Mononuclear cell (primary cell): ENCODE results near the gene AP4S1. TPM values are rescaled to one million over a fixed set of nuclear protein-coding genes. Genes with fewer than 3 reads are reported as not detected.
"Not testable (repeated sequence)": the region's sequence is repeated elsewhere in the genome, so short reads cannot be mapped to it uniquely, and the experiment has no call there.

Experiments used
- H3K27me3 ChIP-seq: 2 replicates; pipeline ENCODE4 v1.6.0; 2011; ENCODE audit warnings: low read length, control low read depth; ENCODE audit not compliant: insufficient read depth
- H3K4me1 ChIP-seq: 2 replicates; pipeline ENCODE4 v1.5.1; 2011; ENCODE audit warnings: mild to moderate bottlenecking, low read length, control low read depth; ENCODE audit not compliant: insufficient read depth
- H3K4me3 ChIP-seq: 2 replicates; pipeline ENCODE4 v1.5.1; 2011; ENCODE audit warnings: mild to moderate bottlenecking, low read length, moderate library complexity
- H3K9me3 ChIP-seq: 2 replicates; pipeline ENCODE4 v1.5.1; 2011; ENCODE audit warnings: low read depth, mild to moderate bottlenecking, control low read depth, low read length
- total RNA-seq: library from RNA; depleted of rRNA; stranded (reverse); fragments of >200 nt; gene quantifications from one replicate; pipeline ENCODE4 v1.2.3, GENCODE V29; 2012

Gene AP4S1, protein sequence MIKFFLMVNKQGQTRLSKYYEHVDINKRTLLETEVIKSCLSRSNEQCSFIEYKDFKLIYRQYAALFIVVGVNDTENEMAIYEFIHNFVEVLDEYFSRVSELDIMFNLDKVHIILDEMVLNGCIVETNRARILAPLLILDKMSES
- 13.0 TPM for total RNA-seq

DNA sequence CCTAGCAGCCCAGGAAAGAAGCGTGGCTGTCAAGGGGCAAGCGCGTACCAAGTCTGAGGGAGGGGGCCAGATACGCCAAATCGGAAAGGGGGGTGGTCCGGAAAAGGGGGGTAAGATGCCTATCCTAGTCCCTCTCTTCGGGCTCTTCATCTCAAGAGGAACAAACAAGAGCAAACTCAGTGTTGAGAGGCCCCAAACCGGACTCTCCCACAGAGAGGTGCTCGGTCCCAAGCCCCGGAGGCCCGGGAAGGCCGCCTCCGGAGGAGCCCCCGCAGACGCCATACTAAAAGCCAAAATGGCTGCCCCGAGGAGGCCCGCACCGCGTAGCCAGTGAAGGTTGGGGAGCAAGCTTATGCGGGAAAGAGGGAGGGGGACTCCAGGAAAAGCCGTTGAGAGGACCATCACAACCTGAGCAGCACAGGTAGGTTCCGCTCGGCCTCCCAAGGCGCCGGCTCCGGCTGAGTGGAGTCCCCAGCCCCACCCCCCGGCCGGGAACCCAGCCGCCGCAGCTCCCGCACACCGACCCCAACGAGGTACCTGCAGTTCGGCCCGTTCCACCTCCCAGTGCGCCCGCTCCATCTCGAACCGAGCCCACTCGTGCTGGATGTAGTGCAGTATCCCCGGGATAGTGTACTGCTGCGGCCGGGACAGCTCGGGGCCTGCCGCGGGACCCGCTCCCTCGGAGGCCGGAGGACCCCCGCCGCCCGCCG, at the start of gene AP4S1:
Gene AP4S1 (plus strand): TSS at position 283 of the 710 bp plus-strand sequence. CDS start 40,548 bp downstream, outside the sequence.
- Histone ChIP-seq H3K4me3 (peak within 1 kb of the TSS; percentile 99), H3K9me3 (no peaks in the 10 kb centered on the region), H3K27me3 (no peaks in the 10 kb centered on the region), H3K4me1 (peaks cover 18% of the 10 kb centered on the region)

DNA sequence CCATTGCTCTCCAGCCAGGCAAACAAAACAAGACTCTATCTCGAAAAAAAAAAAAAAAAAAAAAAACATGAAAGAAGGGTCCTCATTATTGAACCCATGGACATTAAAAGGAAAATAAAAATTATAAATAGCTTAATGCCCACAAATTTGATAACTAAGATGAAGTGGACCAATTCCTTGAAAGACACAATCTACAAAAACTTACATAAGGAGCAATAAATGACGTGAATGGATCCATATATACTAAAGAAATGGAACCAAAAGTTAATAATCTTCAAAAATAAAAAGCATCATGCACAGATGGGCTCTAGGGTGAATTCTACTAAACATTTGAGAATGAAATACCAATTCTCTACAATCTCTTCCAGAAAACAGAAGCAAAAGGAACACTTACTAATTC, 47.7 kb upstream of the AP4S1 start:
- Histone ChIP-seq H3K9me3 (no peaks in the 10 kb centered on the region), H3K4me3 (no peak overlapping the region), H3K4me1 (peaks cover 3% of the 10 kb centered on the region), H3K27me3 (no peaks in the 10 kb centered on the region)

DNA sequence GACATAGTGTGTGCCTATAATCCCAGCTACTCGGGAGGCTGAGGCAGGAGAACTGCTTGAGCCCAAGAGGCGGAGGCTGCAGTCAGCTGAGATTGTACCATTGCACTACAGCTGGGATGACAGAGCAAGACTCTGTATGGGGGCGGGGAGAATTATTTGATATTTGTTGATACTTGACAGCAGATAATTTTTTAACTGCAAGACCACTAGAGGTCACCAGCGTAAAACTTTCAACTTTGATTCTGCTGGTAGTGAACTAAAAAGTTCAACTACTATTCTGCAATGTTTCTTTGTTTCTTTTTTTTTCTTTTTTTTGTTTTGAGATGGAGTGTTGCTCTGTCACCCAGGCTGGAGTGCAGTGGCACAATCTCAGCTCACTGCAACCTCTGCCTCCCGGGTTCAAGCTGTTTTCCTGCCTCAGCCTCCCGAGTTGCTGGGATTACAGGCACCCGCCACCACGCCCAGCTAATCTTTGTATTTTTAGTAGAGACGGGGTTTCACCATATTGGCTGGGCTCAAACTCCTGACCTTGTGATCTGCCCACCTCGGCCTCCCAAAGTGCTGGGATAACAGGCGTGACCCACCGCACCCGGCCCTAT, 45.2 kb upstream of the AP4S1 start:
- not testable (repeated sequence) for H3K27me3 ChIP-seq, H3K4me1 ChIP-seq, H3K9me3 ChIP-seq

DNA sequence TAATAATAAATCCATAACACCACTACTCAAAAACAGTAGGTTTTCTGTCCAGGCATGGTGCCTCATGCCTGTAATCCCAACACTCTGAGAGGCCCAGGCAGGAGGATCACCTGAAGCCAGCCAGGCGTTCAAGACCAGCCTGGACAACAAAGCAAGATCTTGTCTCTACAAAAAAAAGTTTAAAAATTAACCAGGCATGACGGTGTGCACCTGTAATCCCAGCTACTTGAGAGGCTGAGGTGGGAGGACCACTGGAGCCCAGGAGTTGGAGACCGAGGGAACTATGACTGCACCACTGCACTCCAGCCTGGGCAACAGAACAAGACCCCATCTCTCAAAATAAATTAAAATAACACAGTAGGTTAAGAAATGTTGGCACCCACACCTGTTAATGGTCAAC, 44.5 kb upstream of the AP4S1 start:
- H3K4me3 ChIP-seq: no peak overlapping the region
- H3K4me1 ChIP-seq: peaks cover 6% of the 10 kb centered on the region
- no peaks in the 10 kb centered on the region for H3K9me3 ChIP-seq
- H3K27me3 ChIP-seq: no peaks in the 10 kb centered on the region

More for the DNA sequence above, 45.2 kb upstream of the AP4S1 start:
- not testable (repeated sequence) for H3K4me3 ChIP-seq

DNA sequence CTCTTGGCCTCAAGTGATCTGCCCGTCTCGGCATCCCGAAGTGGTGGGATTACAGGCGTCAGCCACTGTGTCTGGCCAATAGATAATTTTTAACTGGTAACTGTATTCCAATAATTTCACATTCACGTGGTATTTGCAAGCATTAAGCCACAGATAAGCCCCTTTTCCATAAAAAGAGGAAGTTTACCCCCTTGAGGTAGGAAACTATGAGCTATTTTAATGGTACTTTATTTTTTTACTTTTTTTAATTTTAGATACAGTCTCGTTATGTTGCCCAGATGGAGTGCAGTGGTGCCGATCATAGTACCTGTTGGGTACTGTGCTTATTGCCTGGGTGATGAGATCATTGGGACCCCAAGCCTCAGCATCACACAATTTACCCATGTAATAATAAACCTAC, 42.9 kb upstream of the AP4S1 start:
- Histone ChIP-seq H3K9me3 (no peaks in the 10 kb centered on the region), H3K4me3 (no peak overlapping the region), H3K4me1 (peaks cover 6% of the 10 kb centered on the region), H3K27me3 (no peaks in the 10 kb centered on the region)

DNA sequence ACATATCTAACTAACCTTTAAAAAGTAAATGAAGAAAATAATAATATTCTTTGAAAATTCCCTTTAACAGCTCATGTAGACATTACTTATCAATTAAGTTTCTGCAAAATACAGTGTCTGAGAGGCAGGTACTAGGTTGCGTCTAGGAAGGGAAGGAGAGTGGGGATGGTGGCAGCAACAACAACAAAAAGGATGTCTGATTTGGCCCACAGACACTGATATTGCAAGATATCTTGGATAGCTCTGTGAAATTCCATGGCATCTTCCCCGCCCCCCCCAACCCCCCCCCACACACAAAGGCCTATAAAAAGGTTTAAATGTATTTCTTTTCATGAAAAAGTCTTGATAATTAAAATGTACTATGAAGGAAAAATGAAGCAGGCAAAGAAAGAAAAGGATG, 41.6 kb upstream of the AP4S1 start:
- no peak overlapping the region for H3K4me3 ChIP-seq
- peaks cover 6% of the 10 kb centered on the region for H3K4me1 ChIP-seq
- no peaks in the 10 kb centered on the region for H3K9me3 ChIP-seq
- H3K27me3 ChIP-seq: no peaks in the 10 kb centered on the region

DNA sequence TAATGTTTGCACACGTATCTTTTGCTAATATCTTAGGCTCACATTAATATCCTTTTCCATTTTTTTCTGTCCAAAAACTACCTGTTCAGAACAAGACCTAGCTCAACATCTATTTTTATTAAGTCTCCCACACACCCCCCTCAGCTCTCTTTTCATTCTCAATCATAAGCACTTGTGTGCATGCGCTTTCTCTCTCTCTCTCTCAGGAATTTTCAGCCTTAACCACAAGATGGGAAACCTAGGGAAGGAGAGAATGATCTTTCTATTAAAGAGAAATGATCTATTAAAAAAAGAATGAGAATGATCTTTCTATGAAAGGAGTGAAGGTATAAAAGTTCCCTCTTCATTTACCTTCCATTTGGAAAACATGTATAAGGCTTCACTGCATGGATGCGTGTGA, 39.7 kb upstream of the AP4S1 start:
- Histone ChIP-seq H3K9me3 (no peaks in the 10 kb centered on the region), H3K4me1 (peaks cover 6% of the 10 kb centered on the region), H3K4me3 (no peak overlapping the region), H3K27me3 (no peaks in the 10 kb centered on the region)

DNA sequence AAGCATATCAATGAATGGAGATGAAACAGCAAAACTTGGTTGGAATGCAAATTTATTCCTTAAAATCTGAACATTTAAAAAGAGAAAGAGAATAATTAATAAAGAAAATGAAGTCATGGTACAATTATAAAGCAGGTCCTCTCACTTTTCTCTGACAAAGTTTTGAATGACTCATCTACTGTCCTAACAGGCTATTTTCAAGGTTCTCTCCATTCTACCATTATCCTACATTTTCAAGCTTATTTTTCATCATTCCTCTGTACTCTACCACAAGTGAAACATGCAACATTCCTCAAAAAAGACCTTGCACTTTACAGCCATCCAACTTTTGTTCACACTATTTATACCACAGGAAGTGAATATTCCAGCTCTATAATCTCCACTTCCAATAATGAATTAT, 36.9 kb upstream of the AP4S1 start:
- Histone ChIP-seq H3K4me3 (no peak overlapping the region), H3K9me3 (no peaks in the 10 kb centered on the region), H3K4me1 (peaks cover 15% of the 10 kb centered on the region), H3K27me3 (no peaks in the 10 kb centered on the region)

DNA sequence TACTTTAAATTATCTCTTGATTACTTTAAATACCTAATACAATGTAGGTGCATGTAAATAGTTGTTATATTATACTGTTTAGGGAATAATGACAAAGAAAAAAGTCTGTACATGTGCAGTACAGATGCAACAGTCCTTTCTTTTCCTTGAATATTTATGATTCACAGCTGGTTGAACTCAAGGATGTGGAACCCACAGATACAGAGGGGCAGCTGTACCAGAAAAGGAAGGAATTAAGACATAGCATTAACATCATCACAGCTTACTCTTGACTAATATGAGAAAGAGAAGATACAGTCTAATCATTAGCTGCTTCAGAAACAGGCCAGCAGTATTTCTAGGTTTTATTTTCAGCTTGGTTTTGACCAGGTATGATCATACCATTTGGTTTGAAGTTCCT, 34.7 kb upstream of the AP4S1 start:
- H3K27me3 ChIP-seq: no peaks in the 10 kb centered on the region
- no peaks in the 10 kb centered on the region for H3K9me3 ChIP-seq
- H3K4me3 ChIP-seq: no peak overlapping the region
- H3K4me1 ChIP-seq: peaks cover 20% of the 10 kb centered on the region

DNA sequence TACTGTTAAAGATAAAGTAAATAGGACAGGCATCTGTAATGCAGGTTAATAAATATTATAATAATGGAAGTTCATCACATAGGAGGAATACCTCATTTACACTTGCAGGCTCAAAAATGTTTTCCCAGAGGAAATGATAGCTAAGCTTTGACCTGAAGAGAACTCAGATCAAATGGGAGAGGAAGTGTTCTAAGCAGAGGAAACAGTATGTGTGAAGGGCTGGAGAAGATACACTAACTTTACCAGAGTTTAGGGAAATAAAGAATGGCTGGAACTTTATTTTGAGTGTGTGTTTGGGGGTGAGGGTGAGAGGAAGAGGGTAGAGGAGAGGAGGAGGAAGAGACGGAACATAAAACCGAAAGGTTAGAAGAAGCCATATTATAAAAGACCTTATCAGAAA, 34.0 kb upstream of the AP4S1 start:
- H3K4me1 ChIP-seq: peaks cover 27% of the 10 kb centered on the region
- no peak overlapping the region for H3K4me3 ChIP-seq
- H3K9me3 ChIP-seq: no peaks in the 10 kb centered on the region

DNA sequence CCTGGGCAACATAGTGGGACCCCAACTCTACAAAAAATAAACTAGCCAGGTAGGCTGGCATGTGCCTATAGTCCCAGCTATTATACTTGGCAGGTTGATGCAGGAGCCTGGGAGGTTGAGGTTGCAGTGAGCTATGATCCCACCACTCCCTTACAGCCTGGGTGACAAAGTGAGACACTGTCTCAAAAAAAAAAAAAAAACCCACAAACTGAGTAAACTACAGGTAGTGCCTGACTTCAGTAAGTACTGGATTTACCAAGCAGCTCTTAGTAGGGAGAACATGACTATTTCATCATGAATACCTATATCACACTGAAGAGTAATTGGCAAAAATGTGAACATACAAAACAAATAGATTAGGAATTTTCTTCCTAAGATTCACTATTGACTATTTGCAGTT, 32.4 kb upstream of the AP4S1 start:
- Histone ChIP-seq H3K4me3 (no peak overlapping the region), H3K4me1 (peaks cover 28% of the 10 kb centered on the region), H3K27me3 (no peaks in the 10 kb centered on the region), H3K9me3 (no peaks in the 10 kb centered on the region)

More for the DNA sequence above, 34.0 kb upstream of the AP4S1 start:
- no peaks in the 10 kb centered on the region for H3K27me3 ChIP-seq

DNA sequence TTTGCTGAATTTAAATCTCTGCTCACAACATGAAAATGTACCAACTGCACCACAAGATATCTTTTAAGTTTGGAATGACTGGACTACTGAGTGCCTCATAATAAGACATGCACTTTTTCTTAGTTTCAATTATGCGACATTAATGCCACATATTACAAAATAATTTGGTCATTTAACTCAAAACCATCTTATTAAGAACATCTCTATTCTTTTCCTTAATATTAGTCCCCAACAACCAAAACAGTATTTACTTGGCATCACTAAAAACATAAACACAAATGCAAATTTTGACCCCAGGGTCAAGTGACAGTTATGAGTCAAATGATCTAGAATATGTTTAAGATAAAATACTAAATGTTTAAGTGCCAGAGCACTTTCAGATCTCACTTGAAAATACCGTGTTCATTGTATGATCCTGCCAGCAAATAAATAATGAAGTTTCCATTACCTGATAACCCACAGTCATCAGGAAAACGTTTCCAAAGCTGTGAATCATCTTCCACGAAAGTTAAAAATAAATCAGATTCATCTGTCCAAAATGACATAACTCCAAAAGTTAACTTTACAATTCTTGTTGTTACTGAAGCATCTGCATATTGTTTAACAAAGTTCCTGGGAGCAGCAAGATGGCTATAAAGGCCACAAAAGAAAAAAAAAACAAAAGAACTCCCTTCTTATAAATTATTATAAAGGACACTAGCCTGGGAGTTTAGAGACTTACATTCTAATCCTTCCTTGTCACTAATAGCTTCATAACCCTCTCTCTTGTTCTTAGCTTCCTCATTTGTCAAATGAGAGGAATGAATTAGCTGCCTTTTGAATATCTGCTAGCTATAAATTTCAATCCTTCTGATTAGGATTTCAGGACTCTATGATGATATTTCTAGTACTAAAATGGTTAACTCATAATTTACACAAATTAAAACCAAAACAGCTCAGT, 30.5 kb upstream of the AP4S1 start:
- Histone ChIP-seq H3K4me1 (peaks cover 28% of the 10 kb centered on the region), H3K27me3 (no peaks in the 10 kb centered on the region), H3K9me3 (peaks cover 14% of the 10 kb centered on the region), H3K4me3 (no peak overlapping the region)

DNA sequence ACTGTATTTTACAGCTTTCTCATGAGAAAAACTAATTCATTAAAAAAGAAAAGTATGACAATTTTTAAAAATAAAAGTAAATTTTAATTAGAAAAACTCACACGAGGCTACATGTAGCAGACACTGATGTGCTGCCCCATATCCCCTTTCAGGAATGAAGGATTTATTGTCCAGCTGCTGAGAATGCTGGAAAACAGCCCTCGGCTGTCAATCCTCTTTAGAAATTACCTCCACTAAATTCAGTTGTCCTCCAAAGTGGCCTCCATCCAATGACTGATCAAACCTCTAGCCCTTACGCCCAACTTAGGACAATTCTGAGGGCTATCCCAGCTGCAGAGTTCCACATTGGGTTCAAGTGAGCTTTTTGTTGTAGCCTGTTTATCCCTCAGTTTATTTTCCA, 29.8 kb upstream of the AP4S1 start:
- no peak overlapping the region for H3K4me3 ChIP-seq
- peaks cover 14% of the 10 kb centered on the region for H3K9me3 ChIP-seq
- no peaks in the 10 kb centered on the region for H3K27me3 ChIP-seq

DNA sequence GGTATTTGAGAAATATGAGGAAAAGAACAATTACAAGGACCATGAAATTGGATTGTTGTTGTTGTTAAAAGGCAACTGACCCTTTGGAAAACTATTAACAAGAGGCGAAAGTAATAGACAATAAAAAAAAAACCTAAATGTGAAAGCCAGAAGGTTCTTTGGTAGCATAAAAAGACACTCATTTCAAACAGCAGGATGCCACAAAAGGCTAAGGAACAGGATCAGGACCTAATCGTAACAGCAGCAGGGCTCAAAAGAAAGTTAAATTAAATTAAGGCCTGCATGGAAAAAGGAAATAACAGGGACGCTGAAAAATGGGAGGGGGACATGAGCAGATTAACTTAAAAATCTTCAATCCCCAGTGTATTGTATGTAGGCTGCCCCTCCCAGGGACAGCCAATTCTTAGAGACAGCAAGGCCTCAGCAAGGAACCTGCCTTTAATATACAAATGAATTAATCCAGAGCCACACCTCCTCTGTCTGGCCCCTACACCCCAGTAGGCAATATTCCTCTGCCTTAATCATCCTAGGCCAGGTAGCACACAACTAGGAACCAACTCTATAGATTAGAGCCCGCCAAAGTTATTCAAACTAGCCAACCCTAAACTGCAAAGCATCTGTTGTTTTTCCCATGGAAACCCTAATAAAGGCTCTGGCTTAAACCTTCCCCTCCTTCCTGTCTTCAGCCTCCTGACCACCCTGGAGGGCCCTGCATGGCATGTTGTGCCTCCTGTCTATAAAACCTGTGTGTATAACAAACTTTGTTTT, 28.4 kb upstream of the AP4S1 start:
- H3K27me3 ChIP-seq: no peaks in the 10 kb centered on the region
- peaks cover 14% of the 10 kb centered on the region for H3K9me3 ChIP-seq
- H3K4me3 ChIP-seq: no peak overlapping the region
- H3K4me1 ChIP-seq: peaks cover 23% of the 10 kb centered on the region

More for the DNA sequence above, 29.8 kb upstream of the AP4S1 start:
- H3K4me1 ChIP-seq: peaks cover 28% of the 10 kb centered on the region
